ENCODE measurements around the gene IL27RA.

- TF ChIP-seq, protein P1, sequence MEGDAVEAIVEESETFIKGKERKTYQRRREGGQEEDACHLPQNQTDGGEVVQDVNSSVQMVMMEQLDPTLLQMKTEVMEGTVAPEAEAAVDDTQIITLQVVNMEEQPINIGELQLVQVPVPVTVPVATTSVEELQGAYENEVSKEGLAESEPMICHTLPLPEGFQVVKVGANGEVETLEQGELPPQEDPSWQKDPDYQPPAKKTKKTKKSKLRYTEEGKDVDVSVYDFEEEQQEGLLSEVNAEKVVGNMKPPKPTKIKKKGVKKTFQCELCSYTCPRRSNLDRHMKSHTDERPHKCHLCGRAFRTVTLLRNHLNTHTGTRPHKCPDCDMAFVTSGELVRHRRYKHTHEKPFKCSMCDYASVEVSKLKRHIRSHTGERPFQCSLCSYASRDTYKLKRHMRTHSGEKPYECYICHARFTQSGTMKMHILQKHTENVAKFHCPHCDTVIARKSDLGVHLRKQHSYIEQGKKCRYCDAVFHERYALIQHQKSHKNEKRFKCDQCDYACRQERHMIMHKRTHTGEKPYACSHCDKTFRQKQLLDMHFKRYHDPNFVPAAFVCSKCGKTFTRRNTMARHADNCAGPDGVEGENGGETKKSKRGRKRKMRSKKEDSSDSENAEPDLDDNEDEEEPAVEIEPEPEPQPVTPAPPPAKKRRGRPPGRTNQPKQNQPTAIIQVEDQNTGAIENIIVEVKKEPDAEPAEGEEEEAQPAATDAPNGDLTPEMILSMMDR (conservative IDR thresholded peaks at IDR 0.05; ENCODE audit: low read depth in 2 of 2), result peak; percentile 41 to 73
- TF ChIP-seq POLR2AphosphoS5 (IDR thresholded peaks at IDR 0.05; ENCODE audit: low read depth), result no peak
Observed at GRCh38 chr19:14096272-14096992, 64.9 kb downstream of the IL27RA start.

All from GM23338 (cell line).